Fibroblast of skin of back (primary cell): ENCODE measurements around the gene MYCL.
"Not testable (repeated sequence)": the region's sequence is repeated elsewhere in the genome, so short reads cannot be mapped to it uniquely, and the experiment has no call there.

ENCODE experiments used
- DNase-seq: peaks from one replicate; pipeline ENCODE4 v3.0.0-alpha.2; 2013

The MYCL gene

DNA sequence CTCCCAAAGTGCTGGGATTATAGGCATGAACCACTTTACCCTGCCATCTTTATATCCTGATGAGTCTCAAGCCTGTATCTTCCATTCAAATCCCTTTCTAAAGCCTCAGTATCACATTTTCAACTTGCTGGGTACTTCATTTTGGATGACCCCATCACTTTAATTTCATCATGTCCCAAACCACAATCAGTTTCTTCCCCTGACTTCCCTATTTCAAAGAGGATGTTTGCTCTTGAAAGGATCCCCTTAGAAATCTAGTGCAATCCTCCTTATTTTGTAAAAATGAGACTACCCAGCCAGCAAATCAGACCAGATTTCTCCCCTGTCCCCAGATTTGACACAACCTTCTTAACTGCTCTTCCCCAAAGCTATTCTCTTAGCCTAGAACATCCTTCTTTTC, 11.4 kb downstream of the MYCL start:
- DNase-seq: no peak

- peak; percentile 27 for DNase-seq
Observed at GRCh38 chr1:39886757-39887231, 14.9 kb downstream of the MYCL start.

- DNase-seq: no peak
Observed at GRCh38 chr1:39885516-39885915, 16.2 kb downstream of the MYCL start.

- no peak for DNase-seq
Observed at GRCh38 chr1:39882152-39882551, 19.6 kb downstream of the MYCL start.

- DNase-seq: no peak
Observed at GRCh38 chr1:39877980-39878956, 23.4 kb downstream of the MYCL start.

DNA sequence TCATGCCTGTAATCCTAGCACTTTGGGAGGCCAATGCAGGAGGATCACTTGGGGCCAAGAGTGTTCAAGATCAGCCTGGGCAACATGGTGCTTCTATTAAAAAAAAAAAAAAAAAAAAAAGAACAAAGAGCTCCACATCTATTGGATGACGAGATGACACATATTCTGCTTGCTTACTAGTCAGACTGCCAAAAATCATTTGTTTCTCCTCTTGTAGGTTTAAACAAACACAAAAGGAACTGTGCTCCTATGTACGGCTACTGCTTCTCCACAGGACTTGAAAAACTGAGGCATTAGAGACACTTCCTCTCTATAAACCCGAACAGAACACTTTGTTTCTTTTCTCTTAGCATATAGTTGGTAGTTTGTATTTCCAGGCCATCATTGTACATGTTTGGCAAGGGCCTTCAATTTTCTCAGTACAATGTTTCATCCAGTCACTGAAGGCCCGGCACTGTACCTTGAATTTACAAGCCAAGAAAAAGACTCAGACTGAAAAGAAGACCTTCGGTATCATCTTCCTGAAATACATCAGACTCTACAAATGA, 24.4 kb downstream of the MYCL start:
- no peak for DNase-seq

DNA sequence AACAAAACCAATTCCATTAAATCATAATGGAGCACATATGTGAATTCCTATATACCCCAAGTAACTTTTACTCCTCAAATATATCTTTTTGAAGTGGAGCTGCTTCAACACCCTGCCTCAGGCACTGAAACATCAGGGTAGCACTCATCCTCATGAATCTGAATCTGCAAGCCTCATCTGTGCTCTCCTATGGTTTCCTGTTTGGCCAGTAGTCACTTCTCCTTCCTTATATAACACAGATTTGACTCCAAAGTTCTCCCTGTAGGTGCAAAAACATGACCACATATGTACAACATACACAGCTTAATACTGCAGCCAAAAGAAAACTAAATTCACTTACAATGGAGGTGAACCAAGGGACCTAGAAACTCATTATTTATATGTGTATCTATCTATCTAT, 25.6 kb downstream of the MYCL start:
- no peak for DNase-seq

DNA sequence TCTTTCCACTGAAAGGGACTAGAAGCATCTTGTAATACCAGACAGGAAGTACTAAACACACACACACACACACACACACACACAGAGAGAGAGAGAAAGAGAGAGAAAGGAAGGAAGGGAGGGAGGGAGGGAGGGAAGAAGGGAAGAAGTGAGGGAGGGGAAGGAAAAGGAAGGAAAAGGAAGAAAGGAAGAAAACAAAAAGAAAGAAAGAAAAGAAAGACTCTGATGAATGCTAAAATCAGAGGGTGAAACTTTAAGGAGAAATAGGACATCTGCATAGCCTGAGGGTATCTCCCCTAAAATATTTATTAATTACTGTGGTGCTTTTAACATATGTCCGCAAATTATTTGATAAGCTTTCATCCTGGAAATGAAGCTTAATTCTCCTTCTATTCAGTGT, 29.0 kb downstream of the MYCL start:
- peak; percentile 11 for DNase-seq

DNA sequence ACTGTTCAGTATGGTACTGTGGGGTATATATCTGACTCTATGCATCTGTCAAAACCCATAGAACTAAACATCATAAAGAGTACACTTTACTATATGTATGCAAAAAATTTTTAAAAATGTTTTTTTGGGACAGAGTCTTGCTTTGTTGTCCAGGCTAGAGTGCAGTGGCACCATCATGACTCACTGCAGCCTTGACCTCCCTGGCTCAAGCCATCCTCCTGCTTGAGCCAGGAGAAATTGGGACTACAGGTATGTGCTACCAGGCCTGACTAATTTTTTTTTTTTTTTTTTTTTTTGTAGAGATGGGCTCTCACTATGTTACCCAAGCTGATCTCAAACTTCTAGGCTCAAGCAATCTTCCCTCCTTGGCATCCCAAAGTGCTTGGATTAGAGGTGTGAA, 29.9 kb downstream of the MYCL start:
- DNase-seq: no peak

GRCh38 chr1:39871043-39871442, 30.7 kb downstream of the MYCL start:
- DNase-seq: not testable (repeated sequence)

DNA sequence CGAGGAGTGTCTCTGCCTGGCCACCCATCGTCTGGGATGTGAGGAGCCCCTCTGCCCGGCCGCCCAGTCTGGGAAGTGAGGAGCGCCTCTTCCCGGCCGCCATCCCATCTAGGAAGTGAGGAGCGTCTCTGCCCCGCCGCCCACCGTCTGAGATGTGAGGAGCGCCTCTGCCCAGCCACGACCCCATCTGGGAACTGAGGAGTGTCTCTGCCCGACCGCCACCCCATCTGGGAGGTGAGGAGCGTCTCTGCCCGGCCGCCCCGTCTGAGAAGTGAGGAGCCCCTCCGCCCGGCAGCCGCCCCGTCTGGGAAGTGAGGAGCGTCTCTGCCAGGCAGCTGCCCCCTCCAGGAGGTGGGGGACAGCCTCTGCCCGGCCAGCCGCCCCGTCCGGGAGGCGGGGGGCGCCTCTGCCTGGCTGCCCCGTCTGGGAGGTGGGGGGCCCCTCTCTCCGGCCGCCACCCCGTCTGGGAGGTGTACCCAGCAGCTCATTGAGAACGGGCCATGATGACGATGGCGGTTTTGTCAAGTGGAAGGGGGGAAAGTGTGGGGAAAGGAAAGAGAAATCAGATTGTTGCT, 32.1 kb downstream of the MYCL start:
- not testable (repeated sequence) for DNase-seq

DNA sequence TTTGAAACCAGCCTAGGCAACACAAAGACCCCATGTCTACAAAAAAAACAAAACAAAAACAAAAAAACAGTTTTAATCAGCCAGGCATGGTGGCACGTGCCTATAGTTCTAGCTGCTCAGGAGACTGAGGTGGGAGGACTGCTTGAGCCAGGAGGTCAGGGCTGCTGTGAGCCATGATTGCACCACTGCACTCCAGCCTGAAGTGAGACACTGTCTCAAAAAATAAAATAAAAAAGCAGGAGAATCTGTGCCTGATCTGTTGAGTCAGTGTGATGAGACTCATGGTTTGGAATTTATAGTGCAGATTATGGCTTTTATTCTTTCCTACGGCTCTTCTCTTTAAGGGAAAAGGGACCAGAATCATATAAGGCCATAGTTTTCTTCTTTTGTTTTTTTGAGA, 35.0 kb downstream of the MYCL start:
- DNase-seq: peak; percentile 80

- DNase-seq: no peak
Observed at GRCh38 chr1:39865762-39866161, 36.0 kb downstream of the MYCL start.

GRCh38 chr1:39863177-39863576, 38.5 kb downstream of the MYCL start:
- DNase-seq: no peak

DNA sequence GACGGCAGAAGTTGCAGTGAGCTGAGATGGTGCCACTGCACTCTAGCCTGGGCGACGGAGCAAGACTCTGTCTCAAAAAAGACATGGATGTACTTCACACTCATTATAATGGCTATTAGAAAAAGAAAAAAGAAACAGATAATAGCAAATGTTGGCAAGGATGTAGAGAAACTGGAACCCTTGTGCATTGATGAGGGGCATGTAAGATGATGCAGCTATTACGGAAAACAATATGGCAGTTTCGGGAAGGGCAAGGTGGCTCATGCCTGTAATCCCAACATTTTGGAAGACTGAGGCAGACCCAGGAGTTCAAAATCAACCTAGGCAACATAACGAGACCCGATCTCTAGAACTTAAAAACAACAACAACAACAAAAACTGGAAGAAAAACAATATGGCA, 40.7 kb downstream of the MYCL start:
- DNase-seq: no peak

DNA sequence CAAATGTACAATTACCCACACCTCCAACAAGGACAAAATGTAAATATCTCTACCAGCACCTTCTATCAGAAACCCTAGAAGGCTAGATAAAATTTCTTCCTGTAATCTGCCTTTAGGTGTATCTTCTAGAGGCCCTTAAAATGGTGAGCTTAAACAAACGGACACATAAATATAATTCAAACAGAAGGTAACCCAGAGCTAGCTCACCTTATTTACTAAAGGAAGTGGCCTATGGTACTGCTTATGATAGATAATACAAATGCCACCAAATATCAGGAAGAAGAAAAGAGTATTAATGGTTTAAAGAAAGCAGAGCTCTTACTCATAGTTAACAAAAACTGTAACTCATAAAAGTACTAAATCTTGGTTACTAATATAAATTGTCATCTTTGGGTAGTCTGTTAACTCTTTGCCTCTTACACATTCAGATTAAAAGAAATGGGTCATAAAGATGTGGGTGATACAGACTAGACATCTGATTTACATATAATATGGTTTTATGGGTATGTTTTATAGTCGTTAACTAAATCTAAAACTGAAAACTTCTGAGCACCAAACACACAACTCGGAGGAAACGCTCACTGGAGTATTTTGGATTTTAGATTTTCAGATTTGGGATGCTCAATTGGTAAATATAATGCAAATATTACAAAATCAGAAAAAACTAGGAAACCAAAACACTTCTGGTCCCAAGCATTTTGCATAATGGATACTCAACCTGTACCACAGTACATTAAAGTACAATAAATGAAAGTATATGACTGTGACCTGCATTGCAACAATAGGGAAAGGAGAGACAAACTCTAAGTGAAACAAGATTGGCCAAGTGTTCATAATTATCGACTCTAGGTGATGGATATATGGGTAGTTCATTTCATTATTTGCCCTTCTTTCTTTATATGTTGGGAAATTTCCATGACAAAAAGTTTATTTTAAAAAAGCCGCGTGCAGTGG, 41.6 kb downstream of the MYCL start:
- DNase-seq: no peak

- no peak for DNase-seq
Observed at GRCh38 chr1:39858315-39858714, 43.4 kb downstream of the MYCL start.

DNA sequence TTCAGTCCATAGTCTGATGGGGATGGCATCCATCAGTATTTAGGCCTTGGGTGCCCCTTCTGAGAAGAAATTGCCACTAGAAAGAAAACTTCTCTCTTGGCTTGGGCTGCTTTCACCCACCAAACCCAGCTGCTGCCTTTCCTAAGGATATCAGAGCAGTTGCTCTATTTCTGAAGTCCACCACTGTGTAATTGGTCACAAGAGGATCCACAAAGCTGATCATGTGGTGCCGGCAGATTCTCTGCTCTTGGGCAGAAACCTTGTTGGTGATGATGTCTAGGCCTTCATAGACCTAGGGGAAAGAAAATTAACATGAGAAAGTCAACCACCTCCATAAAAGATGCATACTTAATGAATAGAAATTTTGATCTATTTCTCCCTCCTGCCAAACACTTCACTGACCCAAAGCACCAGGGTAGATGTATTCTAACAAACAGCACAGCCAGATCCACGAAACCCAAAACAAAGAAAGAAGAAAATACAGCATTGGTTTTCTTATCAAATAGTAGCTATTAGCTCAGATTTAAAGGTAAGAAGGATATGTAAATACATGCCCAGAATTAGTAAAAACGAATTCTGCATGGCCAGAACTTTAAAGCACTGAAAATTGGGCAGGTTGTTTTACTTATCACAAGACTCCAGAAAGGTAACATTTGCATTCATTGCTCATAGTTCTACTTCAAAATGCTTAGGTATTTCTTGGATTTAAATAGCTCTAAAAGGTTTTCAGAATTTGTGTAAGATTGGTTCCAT, 44.4 kb downstream of the MYCL start:
- DNase-seq: no peak

- no peak for DNase-seq
Observed at GRCh38 chr1:39854738-39855137, 47.0 kb downstream of the MYCL start.

- DNase-seq: no peak
Observed at GRCh38 chr1:39854314-39854713, 47.4 kb downstream of the MYCL start.

DNA sequence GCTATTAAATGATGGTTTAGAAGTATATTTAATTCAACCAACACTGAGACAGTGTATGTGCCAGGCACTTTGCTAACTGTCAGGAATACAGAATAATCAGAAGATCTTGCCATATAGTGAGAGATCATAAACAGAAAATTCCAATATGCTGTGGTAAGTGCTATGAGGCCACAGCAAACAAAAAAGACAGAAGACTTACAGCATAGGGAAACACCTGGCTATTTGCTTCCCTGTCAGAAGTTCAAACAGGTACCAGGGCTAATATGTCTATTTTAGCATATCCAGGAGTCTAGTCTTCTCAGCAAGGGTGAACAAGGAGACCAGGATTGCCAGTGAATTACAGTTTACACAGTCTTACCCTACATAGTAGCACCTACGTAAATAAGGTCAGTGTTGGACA, 48.8 kb downstream of the MYCL start:
- DNase-seq: no peak
